ENCODE data around the gene LCE4A. TPM values are rescaled to one million over a fixed set of nuclear protein-coding genes. Genes with fewer than 3 reads are reported as not detected.

Gene LCE4A
- total RNA-seq, 1 donor from 2014 or later: not detected

GRCh38 chr1:152745765-152746444, 37.9 kb downstream of the LCE4A start:
- no peak for ATAC-seq

DNA sequence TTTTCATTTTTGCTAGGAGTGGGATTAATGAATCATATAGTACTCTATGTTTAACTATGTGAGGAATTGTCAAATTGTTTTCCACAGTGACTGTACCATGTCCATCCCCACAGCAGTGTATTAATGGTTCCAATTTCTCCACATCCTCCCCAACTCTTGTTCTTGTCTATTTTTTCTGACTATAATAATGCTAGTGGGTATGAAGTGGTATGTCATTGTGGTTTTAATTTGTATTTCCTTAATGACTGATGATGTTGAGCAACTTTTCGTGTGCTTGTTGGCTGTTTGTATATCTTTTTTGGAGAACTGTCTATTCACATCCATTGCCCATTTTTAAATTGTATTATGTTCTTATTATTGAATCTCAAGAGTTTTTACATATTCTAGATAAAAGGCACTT, 39.9 kb downstream of the LCE4A start:
- no peak for ATAC-seq

- peak; percentile 94 for ATAC-seq
Measured at GRCh38 chr1:152752225-152752624, 44.3 kb downstream of the LCE4A start.

DNA sequence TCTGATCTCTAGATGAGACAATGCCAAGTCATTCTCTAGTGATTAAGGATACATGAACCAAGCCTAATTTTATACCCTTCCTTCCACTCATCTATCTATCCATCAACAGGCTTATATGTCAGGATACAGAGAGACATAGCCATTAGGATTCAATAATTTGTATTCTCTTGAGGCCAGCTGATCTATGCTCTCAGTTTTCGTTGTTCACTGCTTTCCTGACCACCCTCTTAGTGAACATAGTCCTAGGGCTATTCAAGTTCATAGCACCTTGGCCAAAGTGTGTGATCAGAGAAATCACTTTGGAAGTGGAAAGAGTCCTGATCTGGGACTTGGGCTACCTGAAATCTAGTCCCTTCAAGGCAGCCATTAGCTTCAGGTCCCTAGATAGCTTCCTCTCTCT, 45.6 kb downstream of the LCE4A start:
- ATAC-seq: no peak

DNA sequence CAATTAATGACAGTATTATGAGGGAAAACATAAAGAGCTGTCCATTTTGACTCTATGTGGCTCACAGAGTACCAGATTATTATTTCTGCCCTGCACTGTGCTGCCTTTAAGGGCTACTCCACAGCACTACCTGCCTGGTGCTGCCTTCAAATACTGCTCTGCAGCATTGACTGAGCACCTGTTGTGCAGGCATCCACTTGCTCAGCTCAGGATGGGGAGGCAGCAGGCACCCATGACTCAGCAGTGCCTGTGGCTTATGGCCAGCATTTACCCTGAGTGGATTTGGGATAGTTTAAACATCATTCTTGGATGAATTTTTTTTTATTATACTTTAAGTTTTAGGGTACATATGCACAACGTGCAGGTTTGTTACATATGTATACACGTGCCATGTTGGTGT, 48.9 kb downstream of the LCE4A start:
- peak; percentile 76 for ATAC-seq

GRCh38 chr1:152757747-152758146, 49.8 kb downstream of the LCE4A start, which contains the start of gene KPRP:
KPRP (plus strand) TSS chr1:152758025; CDS start chr1:152759589, 1,564 bp downstream.
- peak; percentile 77 for ATAC-seq

DNA sequence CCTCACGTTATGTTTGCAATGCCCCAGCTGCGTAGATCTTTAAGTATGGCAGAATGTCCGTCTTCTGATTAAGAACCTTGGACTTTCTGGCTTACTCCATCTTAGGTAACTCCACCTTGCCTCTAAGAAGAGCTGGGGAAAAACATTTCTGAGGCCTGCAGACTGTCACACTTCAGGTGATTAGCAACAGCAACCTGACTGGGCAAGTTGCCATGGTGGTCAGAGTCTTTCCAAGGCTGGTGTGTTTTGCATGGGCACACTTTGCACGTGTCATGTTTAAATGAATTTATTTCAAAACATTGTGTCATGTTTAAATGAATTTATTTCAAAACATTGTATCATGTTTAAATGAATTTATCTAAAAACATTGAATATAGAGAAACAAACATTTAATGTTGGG, 50.7 kb downstream of the LCE4A start:
- no peak for ATAC-seq

Other genes starting within 250 kb of the LCE4A start
- not detected for gene LCE5A, start 197.4 kb upstream of the LCE4A start, total RNA-seq
- gene CRCT1, start 193.7 kb upstream of the LCE4A start, total RNA-seq: 248 TPM
- gene LCE3E, start 141.4 kb upstream of the LCE4A start, total RNA-seq: 4.3 TPM
- gene LCE3D, start 127.6 kb upstream of the LCE4A start, total RNA-seq: 7.7 TPM
- gene LCE3C, start 107.9 kb upstream of the LCE4A start, total RNA-seq: not detected
- gene LCE3B, start 94.3 kb upstream of the LCE4A start, total RNA-seq: not detected
- not detected for gene LCE3A, start 85.1 kb upstream of the LCE4A start, total RNA-seq
- gene LCE2D, start 44.8 kb upstream of the LCE4A start, total RNA-seq: not detected
- not detected for gene LCE2C, start 32.9 kb upstream of the LCE4A start, total RNA-seq
- gene LCE2B, start 22.0 kb upstream of the LCE4A start, total RNA-seq: not detected
- gene LCE2A, start 9.8 kb upstream of the LCE4A start, total RNA-seq: not detected
- gene KPRP, start 49.9 kb downstream of the LCE4A start, total RNA-seq: 3.6 TPM
- gene LCE1F, start 67.0 kb downstream of the LCE4A start, total RNA-seq: not detected
- not detected for gene LCE1E, start 78.1 kb downstream of the LCE4A start, total RNA-seq
- not detected for gene LCE1D, start 88.6 kb downstream of the LCE4A start, total RNA-seq
- gene LCE1C, start 98.5 kb downstream of the LCE4A start, total RNA-seq: 1.00 TPM
- not detected for gene LCE1B, start 103.8 kb downstream of the LCE4A start, total RNA-seq
- not detected for gene LCE1A, start 119.3 kb downstream of the LCE4A start, total RNA-seq
- gene LCE6A, start 134.7 kb downstream of the LCE4A start, total RNA-seq: not detected
- not detected for gene LCE7A, start 151.8 kb downstream of the LCE4A start, total RNA-seq
- not detected for gene SMCP, start 170.2 kb downstream of the LCE4A start, total RNA-seq
- 145 TPM for gene IVL, start 200.4 kb downstream of the LCE4A start, total RNA-seq
- gene SPRR5, start 239.0 kb downstream of the LCE4A start, total RNA-seq: 3.5 TPM